Transverse colon (tissue), 4 donors: ENCODE data around the gene KLF7. TPM values are rescaled to one million over a fixed set of nuclear protein-coding genes. Genes with fewer than 3 reads are reported as not detected.

ENCODE experiments used
- DNase-seq: peaks from one replicate; pipeline ENCODE4 v3.0.0-alpha.2; 2019
- H3K27ac ChIP-seq, 4 donors: fragments of 200-600 bp; sonication (generic); 2 replicates each; pipeline ENCODE4 v1.5.1; 2016 to 2018; ENCODE audit warnings: inconsistent platforms in 4 of 4
- H3K27me3 ChIP-seq: fragments of 200-600 bp; sonication (generic); 2 replicates; pipeline ENCODE4 v1.5.1; 2017; ENCODE audit warnings: inconsistent platforms
- H3K36me3 ChIP-seq, 4 donors: fragments of 200-600 bp; sonication (generic); 2 replicates each; pipeline ENCODE4 v1.5.1; 2017 to 2019; ENCODE audit warnings: inconsistent platforms in 4 of 4
- H3K4me1 ChIP-seq, 4 donors: fragments of 200-600 bp; sonication (generic); 2 replicates each; pipeline ENCODE4 v1.5.1; 2017 to 2020; ENCODE audit warnings: inconsistent platforms in 4 of 4
- H3K4me3 ChIP-seq, 4 donors: fragments of 200-600 bp; sonication (generic); 1 replicate in 1 of 4; 2 replicates in 3 of 4; pipeline versions ENCODE4 v1.5.1 to v1.6.1; 2017 to 2019; ENCODE audit warnings: inconsistent platforms in 4 of 4
- H3K9me3 ChIP-seq, 2 donors: fragments of 200-600 bp; sonication (generic); 2 replicates each; pipeline ENCODE4 v1.5.1; 2017 to 2019; ENCODE audit warnings: inconsistent platforms in 2 of 2
- EP300 ChIP-seq: sonication (generic); formaldehyde crosslinking; IDR thresholded peaks from one replicate; pipeline ENCODE4 v1.6.1; 2017; ENCODE audit warnings: antibody characterized with exemption, low read depth
- POLR2A ChIP-seq: fragments of 450-650 bp; IDR thresholded peaks from one replicate; pipeline ENCODE4 v1.6.1; 2016; ENCODE audit warnings: antibody characterized with exemption, mild to moderate bottlenecking, moderate library complexity
- POLR2AphosphoS5 ChIP-seq, 3 donors: sonication (generic); formaldehyde crosslinking; IDR thresholded peaks; one replicate each; pipeline ENCODE4 v1.6.1; 2016; ENCODE audit warnings: antibody characterized with exemption in 3 of 3
- WGBS, 2 donors: methylation state at CpG; one replicate each; pipeline ENCODE4 v1.1.5; 2018; ENCODE audit warnings: low coverage in 1 of 2; 5-methylcytosine and 5-hydroxymethylcytosine counted together
- in situ Hi-C, 4 donors: fragments of 200-750 bp; cut with MboI; loops; one replicate each; pipeline versions ENCODE4 v1.15.0 to v1.15.1; 2017; ENCODE audit warnings: low sequenced_read_pairs in 3 of 4, low pct_ligation_motif_present in 1 of 4, low pct_unique_long_range_greater_than_20kb in 1 of 4
- intact Hi-C: fragments of 100-400 bp; cut with DNase I; formaldehyde crosslinking; loops from one replicate; pipeline ENCODE4 v1.15.1; 2023; ENCODE audit warnings: low total_unique reads
- total RNA-seq, 4 donors: library from RNA; depleted of rRNA; stranded (reverse); fragments of >200 nt; gene quantifications; one replicate each; pipeline ENCODE4 v1.1.0, GENCODE V29; 2016
- TF ChIP-seq, protein P1 (sequence below), 5 experiments: fragments of 200-600 bp in 3 of 5; fragments of 450-650 bp in 2 of 5; sonication (generic) in 3 of 5; IDR thresholded peaks; 1 replicate in 2 of 5; 2 replicates in 3 of 5; pipeline ENCODE4 v1.5.1; 2016 to 2017; ENCODE audit warnings: antibody characterized with exemption in 5 of 5, inconsistent platforms in 3 of 5, mild to moderate bottlenecking in 2 of 5, moderate library complexity in 1 of 5

KLF7 gene
- total RNA-seq, 4 donors from 2014 or later, result 6.2 to 43.4 (median 6.8) TPM

DNA sequence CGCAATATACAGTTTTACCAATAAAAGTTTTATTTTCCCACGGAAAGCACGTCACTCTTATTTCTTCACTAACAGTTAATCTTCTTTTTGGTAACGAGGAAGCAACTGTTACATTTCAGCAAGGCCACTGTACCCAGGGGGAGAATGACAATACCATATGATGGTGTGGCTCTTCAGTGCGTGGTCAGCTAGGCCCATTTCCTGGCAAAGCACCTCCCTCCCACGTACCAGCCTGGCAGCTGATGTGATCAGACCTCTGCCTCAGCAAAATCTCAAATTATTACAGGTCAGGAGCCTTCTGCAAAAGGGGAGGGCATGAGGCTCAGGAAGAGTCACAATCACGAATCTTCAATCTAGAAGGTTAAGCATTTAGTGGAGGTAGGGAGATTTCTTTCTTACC is 55.4 kb downstream of the KLF7 start:
- TF ChIP-seq POLR2AphosphoS5 (IDR thresholded peaks at IDR 0.05), result no peak
- TF ChIP-seq, protein P1, sequence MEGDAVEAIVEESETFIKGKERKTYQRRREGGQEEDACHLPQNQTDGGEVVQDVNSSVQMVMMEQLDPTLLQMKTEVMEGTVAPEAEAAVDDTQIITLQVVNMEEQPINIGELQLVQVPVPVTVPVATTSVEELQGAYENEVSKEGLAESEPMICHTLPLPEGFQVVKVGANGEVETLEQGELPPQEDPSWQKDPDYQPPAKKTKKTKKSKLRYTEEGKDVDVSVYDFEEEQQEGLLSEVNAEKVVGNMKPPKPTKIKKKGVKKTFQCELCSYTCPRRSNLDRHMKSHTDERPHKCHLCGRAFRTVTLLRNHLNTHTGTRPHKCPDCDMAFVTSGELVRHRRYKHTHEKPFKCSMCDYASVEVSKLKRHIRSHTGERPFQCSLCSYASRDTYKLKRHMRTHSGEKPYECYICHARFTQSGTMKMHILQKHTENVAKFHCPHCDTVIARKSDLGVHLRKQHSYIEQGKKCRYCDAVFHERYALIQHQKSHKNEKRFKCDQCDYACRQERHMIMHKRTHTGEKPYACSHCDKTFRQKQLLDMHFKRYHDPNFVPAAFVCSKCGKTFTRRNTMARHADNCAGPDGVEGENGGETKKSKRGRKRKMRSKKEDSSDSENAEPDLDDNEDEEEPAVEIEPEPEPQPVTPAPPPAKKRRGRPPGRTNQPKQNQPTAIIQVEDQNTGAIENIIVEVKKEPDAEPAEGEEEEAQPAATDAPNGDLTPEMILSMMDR (IDR thresholded peaks at IDR 0.05), result no peak
- in situ Hi-C loops, result no loop called here
- intact Hi-C loops, result loop anchor here (5.0 kb wide), 1 partner anchor 1018 kb away; no protein-coding TSS in a partner anchor
- 90 to 97% methylated on average over 4 to 7 of the region's 7 CpGs for WGBS, 2 donors
- Histone ChIP-seq H3K4me1 (no peaks in the 10 kb centered on the region), H3K27ac (no peak overlapping the region), H3K4me3 (no peak overlapping the region), H3K36me3 (no peaks in the 10 kb centered on the region), H3K9me3 (no peaks in the 10 kb centered on the region), H3K27me3 (no peaks in the 10 kb centered on the region)
- DNase-seq, result no peak

DNA sequence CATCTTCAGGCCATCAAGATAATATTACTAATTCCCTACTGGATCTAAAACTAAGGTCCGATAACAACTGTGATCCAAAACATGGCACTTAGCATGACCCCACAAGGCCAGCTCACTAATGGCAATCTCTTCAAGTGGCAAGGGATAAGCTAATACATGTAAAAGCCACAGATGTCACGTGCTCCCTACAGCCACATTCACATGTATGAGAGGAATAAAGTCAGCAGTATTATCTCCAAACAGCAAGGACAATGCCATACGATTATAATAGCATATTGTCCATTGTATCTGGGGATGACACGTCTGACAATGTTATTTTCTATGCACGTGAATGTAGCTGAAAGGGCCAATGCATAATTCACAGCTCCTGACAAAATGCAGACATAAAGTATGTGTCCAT is 56.0 kb downstream of the KLF7 start:
- Histone ChIP-seq H3K4me1 (no peaks in the 10 kb centered on the region), H3K36me3 (no peaks in the 10 kb centered on the region), H3K27me3 (no peaks in the 10 kb centered on the region), H3K4me3 (no peak overlapping the region), H3K9me3 (no peaks in the 10 kb centered on the region), H3K27ac (no peak overlapping the region)
- no peak for DNase-seq
- intact Hi-C loops, result loop anchor here (5.0 kb wide), 1 partner anchor 1017 kb away; no protein-coding TSS in a partner anchor
- 72 to 74% methylated on average over 3 to 5 of the region's 5 CpGs for WGBS, 2 donors
- in situ Hi-C loops, result no loop called here
- TF ChIP-seq POLR2A, result no peak
- TF ChIP-seq POLR2AphosphoS5 (IDR thresholded peaks at IDR 0.05), result no peak
- TF ChIP-seq, protein P1 (IDR thresholded peaks at IDR 0.05), result no peak
- no peak for TF ChIP-seq EP300

DNA sequence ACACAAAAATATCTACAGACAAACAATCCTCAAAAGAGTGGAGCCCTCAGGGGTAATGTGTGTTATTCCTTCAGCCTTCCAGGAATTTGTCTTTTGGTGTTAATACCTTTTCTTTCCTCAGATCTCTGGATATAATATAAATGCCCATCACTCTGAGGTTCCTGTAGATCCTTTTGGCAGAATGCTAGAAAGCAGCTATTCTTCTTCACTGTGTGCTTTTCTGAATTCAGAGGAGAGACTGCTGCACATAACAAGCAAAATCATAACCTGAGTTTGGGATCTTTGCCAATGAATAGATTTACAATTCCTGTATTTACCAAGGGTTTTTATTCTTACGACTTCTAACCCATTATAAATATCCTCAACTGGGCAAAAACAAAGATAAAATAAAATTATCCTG is 57.3 kb downstream of the KLF7 start:
- Histone ChIP-seq H3K9me3 (no peaks in the 10 kb centered on the region), H3K27me3 (no peaks in the 10 kb centered on the region), H3K36me3 (no peaks in the 10 kb centered on the region), H3K4me3 (no peak overlapping the region), H3K27ac (no peak overlapping the region), H3K4me1 (no peaks in the 10 kb centered on the region)
- intact Hi-C loops (no loop called here), in situ Hi-C loops (no loop called here)
- DNase-seq, result no peak
- TF ChIP-seq POLR2A (no peak), EP300 (no peak), POLR2AphosphoS5 (IDR thresholded peaks at IDR 0.05) (no peak)
- TF ChIP-seq, protein P1 (IDR thresholded peaks at IDR 0.05), result no peak
- 39 to 55% methylated on average over 1 of the region's 1 CpG for WGBS, 2 donors

DNA sequence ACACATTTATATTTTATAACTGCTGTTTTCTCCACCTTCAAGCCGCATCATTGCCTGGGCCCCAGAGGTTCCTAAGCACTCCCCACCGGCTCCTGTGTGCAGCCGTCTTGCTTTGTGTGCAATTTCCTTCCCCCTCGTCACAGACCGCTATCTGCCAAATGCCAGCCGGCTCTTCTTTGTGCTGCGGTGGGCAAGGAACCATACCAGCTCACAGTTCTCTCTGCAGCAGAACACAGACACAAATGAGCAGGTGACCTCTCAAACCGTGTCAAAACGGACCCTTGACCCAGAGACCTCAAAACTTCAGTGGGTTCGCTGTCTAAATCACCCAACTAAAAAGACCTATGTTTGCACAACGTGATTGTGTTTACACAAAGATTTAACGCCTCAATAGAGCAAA is 58.2 kb downstream of the KLF7 start:
- Histone ChIP-seq H3K4me1 (no peaks in the 10 kb centered on the region), H3K27ac (no peak overlapping the region), H3K36me3 (no peaks in the 10 kb centered on the region), H3K27me3 (no peaks in the 10 kb centered on the region), H3K9me3 (no peaks in the 10 kb centered on the region), H3K4me3 (no peak overlapping the region)
- WGBS, 2 donors, result 37 to 62% methylated on average over 3 to 12 of the region's 12 CpGs
- TF ChIP-seq POLR2AphosphoS5 (IDR thresholded peaks at IDR 0.05) (no peak), POLR2A (no peak), EP300 (no peak)
- TF ChIP-seq, protein P1 (IDR thresholded peaks at IDR 0.05), result no peak
- intact Hi-C loops, result no loop called here
- no peak for DNase-seq
- in situ Hi-C loops, result no loop called here
